ENCODE measurements around the gene BDP1.
"Not testable (repeated sequence)": the region's sequence is repeated elsewhere in the genome, so short reads cannot be mapped to it uniquely, and the experiment has no call there.

The BDP1 gene

GRCh38 chr5:71447218-71447808, 8.1 kb upstream of the BDP1 start:
- TF ChIP-seq, protein P1, sequence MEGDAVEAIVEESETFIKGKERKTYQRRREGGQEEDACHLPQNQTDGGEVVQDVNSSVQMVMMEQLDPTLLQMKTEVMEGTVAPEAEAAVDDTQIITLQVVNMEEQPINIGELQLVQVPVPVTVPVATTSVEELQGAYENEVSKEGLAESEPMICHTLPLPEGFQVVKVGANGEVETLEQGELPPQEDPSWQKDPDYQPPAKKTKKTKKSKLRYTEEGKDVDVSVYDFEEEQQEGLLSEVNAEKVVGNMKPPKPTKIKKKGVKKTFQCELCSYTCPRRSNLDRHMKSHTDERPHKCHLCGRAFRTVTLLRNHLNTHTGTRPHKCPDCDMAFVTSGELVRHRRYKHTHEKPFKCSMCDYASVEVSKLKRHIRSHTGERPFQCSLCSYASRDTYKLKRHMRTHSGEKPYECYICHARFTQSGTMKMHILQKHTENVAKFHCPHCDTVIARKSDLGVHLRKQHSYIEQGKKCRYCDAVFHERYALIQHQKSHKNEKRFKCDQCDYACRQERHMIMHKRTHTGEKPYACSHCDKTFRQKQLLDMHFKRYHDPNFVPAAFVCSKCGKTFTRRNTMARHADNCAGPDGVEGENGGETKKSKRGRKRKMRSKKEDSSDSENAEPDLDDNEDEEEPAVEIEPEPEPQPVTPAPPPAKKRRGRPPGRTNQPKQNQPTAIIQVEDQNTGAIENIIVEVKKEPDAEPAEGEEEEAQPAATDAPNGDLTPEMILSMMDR (IDR thresholded peaks at IDR 0.05; ENCODE audit: low read depth, low read length), result peak; percentile 34

DNA sequence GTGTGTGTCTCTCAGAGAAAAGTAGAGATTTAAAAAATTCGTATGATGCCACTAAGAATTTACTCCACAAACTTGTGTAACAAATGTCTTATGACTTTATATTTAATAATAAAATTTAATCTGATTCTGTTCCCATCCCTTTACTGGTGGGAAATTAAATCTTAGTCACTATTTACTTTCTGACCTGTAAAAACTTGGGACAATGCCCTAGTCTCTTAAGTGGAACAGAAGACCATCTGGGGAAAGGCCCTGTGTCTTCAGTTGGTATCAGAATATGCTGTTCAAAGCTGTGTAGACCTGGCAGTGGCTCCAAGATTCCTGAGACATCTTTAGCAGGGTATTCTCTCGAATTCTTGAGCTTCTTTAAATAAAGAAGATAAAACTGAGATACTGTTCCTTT, 2.6 kb upstream of the BDP1 start:
- TF ChIP-seq, protein P1 (IDR thresholded peaks at IDR 0.05; ENCODE audit: low read depth, low read length), result no peak
- no peak for DNase-seq (ENCODE audit: extremely low read depth, low read depth)

More at GRCh38 chr5:71447218-71447808, 8.1 kb upstream of the BDP1 start:
- not testable (repeated sequence) for DNase-seq (ENCODE audit: extremely low read depth, low read depth)

- TF ChIP-seq, protein P1 (IDR thresholded peaks at IDR 0.05; ENCODE audit: low read depth, low read length), result no peak
- no peak for DNase-seq (ENCODE audit: extremely low read depth, low read depth)
Observed at GRCh38 chr5:71454913-71455312, 538 bp upstream of the BDP1 start.

DNA sequence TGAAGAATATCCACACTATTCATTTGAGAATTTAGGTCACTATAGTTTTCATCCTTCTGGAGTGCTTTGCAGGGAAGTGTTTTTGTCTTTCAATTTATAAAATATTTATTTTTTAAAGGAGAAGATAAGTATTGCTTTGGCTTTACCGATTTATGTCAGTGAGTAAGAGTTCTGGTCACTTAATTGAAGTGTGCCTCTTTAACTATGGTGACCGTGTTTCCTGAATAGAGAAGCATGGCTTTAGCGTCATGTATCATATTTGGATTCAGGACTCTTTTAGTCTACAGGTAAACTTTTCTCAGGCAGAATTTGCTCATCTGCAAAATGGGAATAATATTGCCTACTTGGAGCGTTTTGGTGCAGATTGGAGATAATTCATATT, 902 bp downstream of the BDP1 start:
- TF ChIP-seq, protein P1 (IDR thresholded peaks at IDR 0.05; ENCODE audit: low read depth, low read length), result no peak
- DNase-seq (ENCODE audit: extremely low read depth, low read depth), result no peak

- DNase-seq (ENCODE audit: extremely low read depth, low read depth), result no peak
- TF ChIP-seq, protein P1 (IDR thresholded peaks at IDR 0.05; ENCODE audit: low read depth, low read length), result no peak
Observed at GRCh38 chr5:71457106-71457505, 1.7 kb downstream of the BDP1 start.

GRCh38 chr5:71460693-71461092, 5.2 kb downstream of the BDP1 start:
- DNase-seq (ENCODE audit: extremely low read depth, low read depth), result no peak
- TF ChIP-seq, protein P1 (IDR thresholded peaks at IDR 0.05; ENCODE audit: low read depth, low read length), result no peak

- no peak for DNase-seq (ENCODE audit: extremely low read depth, low read depth)
- TF ChIP-seq, protein P1 (IDR thresholded peaks at IDR 0.05; ENCODE audit: low read depth, low read length), result no peak
Observed at GRCh38 chr5:71461360-71461759, 5.9 kb downstream of the BDP1 start.
